GM23248 (cell line): ENCODE data around the gene LRRFIP1.

ENCODE experiments used
- EZH2 ChIP-seq: fragments of 200-600 bp; sonication (generic); IDR thresholded peaks from 2 replicates; pipeline ENCODE4 v1.6.1; 2018; ENCODE audit warnings: antibody characterized with exemption, mild to moderate bottlenecking; ENCODE audit not compliant: insufficient read depth, poor library complexity, severe bottlenecking
- EZH2phosphoT487 ChIP-seq: fragments of 200-600 bp; sonication (generic); IDR thresholded peaks from 2 replicates; pipeline ENCODE4 v1.6.1; 2018; ENCODE audit warnings: antibody characterized with exemption, moderate library complexity, mild to moderate bottlenecking, low read depth; ENCODE audit not compliant: insufficient read depth

- TF ChIP-seq EZH2 (no peak), EZH2phosphoT487 (no peak)
Observed at GRCh38 chr2:237712477-237713377, 85.3 kb downstream of the LRRFIP1 start.
